ENCODE results near the gene DYNC2H1. TPM values are rescaled to one million over a fixed set of nuclear protein-coding genes. Genes with fewer than 3 reads are reported as not detected.

The DYNC2H1 gene
- total and polyA plus RNA-seq, 8 donors = 1.2 to 63.7 (median 14.4) TPM

GRCh38 chr11:103327721-103328120 is 218.5 kb downstream of the DYNC2H1 start:
- intact Hi-C loops (cut with DNase I; ENCODE audit: low total_unique reads) = no loop called here
- H3K4me3 ChIP-seq = no peak overlapping the region
- peaks cover 0 to 4% (median 0%) of the 10 kb centered on the region in 4 donors for H3K4me1 ChIP-seq
- no peaks in the 10 kb centered on the region for H3K9me3 ChIP-seq
- H3K27me3 ChIP-seq = no peaks in the 10 kb centered on the region
- no peak for TF ChIP-seq POLR2A (IDR thresholded peaks at IDR 0.05)
- TF ChIP-seq POLR2AphosphoS5 (IDR thresholded peaks at IDR 0.05) = no peak
- TF ChIP-seq, protein P1, sequence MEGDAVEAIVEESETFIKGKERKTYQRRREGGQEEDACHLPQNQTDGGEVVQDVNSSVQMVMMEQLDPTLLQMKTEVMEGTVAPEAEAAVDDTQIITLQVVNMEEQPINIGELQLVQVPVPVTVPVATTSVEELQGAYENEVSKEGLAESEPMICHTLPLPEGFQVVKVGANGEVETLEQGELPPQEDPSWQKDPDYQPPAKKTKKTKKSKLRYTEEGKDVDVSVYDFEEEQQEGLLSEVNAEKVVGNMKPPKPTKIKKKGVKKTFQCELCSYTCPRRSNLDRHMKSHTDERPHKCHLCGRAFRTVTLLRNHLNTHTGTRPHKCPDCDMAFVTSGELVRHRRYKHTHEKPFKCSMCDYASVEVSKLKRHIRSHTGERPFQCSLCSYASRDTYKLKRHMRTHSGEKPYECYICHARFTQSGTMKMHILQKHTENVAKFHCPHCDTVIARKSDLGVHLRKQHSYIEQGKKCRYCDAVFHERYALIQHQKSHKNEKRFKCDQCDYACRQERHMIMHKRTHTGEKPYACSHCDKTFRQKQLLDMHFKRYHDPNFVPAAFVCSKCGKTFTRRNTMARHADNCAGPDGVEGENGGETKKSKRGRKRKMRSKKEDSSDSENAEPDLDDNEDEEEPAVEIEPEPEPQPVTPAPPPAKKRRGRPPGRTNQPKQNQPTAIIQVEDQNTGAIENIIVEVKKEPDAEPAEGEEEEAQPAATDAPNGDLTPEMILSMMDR (IDR thresholded peaks at IDR 0.05) = no peak
- no peak for TF ChIP-seq EP300 (IDR thresholded peaks at IDR 0.05)
- H3K27ac ChIP-seq = no peak overlapping the region
- peaks cover 0 to 25% (median 16%) of the 10 kb centered on the region in 4 donors for H3K36me3 ChIP-seq
- DNase-seq = no peak
- 67 to 80% (median 72%) methylated on average over 5 of the region's 5 CpGs for WGBS, 5 donors

DNA sequence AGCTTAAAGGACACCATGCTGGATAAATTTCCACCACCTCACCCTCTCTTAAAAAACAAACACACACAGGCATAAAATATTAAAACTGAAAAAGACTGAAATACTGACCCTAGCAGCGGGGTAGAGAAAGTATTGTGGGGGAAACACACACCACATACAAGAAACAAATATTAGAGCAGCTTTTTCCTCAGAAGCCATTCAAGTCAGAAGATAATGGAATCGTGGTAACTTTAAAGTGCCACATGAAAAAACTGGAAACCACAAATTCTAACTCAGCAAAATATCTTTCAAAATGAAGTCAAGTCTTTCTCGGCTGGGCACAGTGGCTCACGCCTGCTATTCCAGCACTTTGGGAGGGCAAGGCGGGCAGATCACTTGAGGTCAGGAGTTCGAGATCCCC is 223.2 kb downstream of the DYNC2H1 start:
- no peak for DNase-seq
- 82 to 88% (median 84%) methylated on average over 6 of the region's 6 CpGs for WGBS, 5 donors

GRCh38 chr11:103338621-103339484 is 229.6 kb downstream of the DYNC2H1 start:
- intact Hi-C loops (cut with DNase I; ENCODE audit: low total_unique reads) = no loop called here
- TF ChIP-seq, protein P1 (IDR thresholded peaks at IDR 0.05) = no peak
- no peak for TF ChIP-seq EP300 (IDR thresholded peaks at IDR 0.05)
- no peak for TF ChIP-seq POLR2AphosphoS5 (IDR thresholded peaks at IDR 0.05)
- no peak for TF ChIP-seq POLR2A (IDR thresholded peaks at IDR 0.05)
- Histone ChIP-seq H3K4me1 (no peaks in the 10 kb centered on the region), H3K9me3 (no peaks in the 10 kb centered on the region), H3K27ac (no peak overlapping the region), H3K4me3 (no peak overlapping the region), H3K36me3 (peaks cover 0 to 21% (median 0%) of the 10 kb centered on the region in 4 donors), H3K27me3 (no peaks in the 10 kb centered on the region)
- no peak for DNase-seq
- WGBS, 5 donors = 60 to 80% (median 70%) methylated on average over 1 to 2 of the region's 2 CpGs

More for the DNA sequence above, 223.2 kb downstream of the DYNC2H1 start:
- Histone ChIP-seq H3K36me3 (peaks cover 0 to 8% (median 0%) of the 10 kb centered on the region in 4 donors), H3K27me3 (no peaks in the 10 kb centered on the region), H3K27ac (no peak overlapping the region), H3K4me3 (no peak overlapping the region), H3K4me1 (no peaks in the 10 kb centered on the region), H3K9me3 (no peaks in the 10 kb centered on the region)
- intact Hi-C loops (cut with DNase I; ENCODE audit: low total_unique reads) = no loop called here
- TF ChIP-seq EP300 (IDR thresholded peaks at IDR 0.05) (no peak), POLR2AphosphoS5 (IDR thresholded peaks at IDR 0.05) (no peak), POLR2A (IDR thresholded peaks at IDR 0.05) (no peak)
- TF ChIP-seq, protein P1 (IDR thresholded peaks at IDR 0.05) = no peak

GRCh38 chr11:103339485-103339857 is 230.2 kb downstream of the DYNC2H1 start:
- DNase-seq = no peak
- Histone ChIP-seq H3K27ac (no peak overlapping the region), H3K4me1 (no peaks in the 10 kb centered on the region), H3K4me3 (no peak overlapping the region), H3K36me3 (peaks cover 0 to 21% (median 0%) of the 10 kb centered on the region in 4 donors), H3K27me3 (no peaks in the 10 kb centered on the region), H3K9me3 (no peaks in the 10 kb centered on the region)
- 65 to 98% (median 85%) methylated on average over 6 of the region's 6 CpGs for WGBS, 5 donors
- intact Hi-C loops (cut with DNase I; ENCODE audit: low total_unique reads) = no loop called here
- TF ChIP-seq POLR2A (IDR thresholded peaks at IDR 0.05) (no peak), POLR2AphosphoS5 (IDR thresholded peaks at IDR 0.05) (no peak), EP300 (IDR thresholded peaks at IDR 0.05) (no peak)
- TF ChIP-seq, protein P1 (IDR thresholded peaks at IDR 0.05) = no peak
